Amniotic stem cell (primary cell): Measurements from ENCODE around the gene PER3.

Source experiments
- DNase-seq: peaks from one replicate; lab custom pipeline; 2025; lab: John Stamatoyannopoulos, UW

Gene PER3

DNA sequence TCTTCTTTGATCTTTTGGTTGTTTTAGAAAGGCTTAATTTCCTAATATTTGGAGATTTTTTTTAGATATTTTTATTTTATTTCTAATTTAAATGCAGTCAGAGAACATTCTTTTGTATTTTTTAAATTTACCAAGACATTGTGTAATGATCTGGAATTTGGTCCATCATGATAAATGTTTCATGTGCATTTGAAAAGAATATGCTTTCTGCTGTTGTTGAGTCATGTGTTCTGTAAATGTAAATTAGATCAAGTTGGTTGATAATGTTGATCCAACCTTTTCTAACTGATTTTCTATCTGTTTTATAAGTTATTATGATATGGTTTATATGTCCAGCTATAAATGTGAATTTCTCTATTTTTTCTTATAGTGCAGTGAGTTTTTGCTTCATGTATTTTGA lies 48.9 kb downstream of the PER3 start:
- no peak for DNase-seq

DNA sequence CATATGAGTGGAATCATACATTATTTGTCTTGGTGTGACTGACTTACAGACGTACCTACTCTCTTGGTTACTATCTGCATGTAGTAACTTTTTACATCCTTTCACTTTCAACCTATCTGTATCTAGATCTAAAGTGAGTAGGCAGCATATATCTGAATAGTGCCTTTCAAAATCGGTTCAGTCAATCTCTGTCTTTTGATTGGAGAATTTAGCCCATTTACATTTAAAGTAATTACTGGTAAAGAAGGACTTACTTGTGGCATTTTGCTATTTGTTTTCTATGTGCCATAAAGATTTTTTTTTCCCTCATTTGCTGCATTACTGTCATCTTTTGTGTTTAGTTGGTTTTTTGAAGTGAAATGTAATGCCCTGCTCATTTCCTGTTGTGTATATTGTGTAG lies 54.6 kb downstream of the PER3 start:
- DNase-seq = no peak

DNA sequence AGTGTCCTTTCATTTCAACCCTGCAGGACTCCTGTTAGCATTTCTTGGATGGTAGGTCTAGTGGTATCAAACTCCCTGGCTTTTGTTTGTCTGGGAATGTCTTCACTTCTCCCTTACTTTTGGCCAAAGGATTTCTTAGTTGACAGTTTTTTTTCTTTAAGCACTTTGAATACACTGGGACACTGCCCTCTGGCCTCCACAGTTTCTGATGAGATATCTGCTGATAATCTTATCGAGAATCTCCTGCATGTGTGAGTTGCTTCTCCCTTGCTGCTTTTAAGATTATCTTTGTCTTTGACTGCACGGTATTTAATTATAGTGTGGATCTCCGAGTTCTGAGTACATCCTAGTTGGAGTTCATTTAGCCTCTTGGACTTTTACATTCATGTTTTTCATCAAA lies 55.4 kb downstream of the PER3 start:
- no peak for DNase-seq

DNA sequence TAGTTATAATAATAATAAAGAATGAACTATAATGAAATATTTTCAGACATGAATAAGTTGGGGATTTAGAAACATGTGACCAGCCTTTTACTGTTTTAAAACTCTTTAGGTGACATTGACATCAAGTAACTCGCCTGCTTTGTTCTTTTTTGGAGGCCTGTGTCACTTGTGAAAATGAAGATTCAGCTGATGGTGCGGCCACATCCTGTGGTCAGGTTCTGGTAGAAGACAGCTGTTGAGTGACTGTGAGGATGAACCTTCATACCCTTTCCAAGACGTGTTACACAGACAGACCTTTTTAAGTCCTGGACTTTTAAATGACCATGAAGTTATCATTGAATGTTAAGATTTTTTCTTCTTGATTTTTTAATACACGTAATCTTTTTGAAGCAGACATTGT lies 58.4 kb downstream of the PER3 start:
- DNase-seq = no peak

DNA sequence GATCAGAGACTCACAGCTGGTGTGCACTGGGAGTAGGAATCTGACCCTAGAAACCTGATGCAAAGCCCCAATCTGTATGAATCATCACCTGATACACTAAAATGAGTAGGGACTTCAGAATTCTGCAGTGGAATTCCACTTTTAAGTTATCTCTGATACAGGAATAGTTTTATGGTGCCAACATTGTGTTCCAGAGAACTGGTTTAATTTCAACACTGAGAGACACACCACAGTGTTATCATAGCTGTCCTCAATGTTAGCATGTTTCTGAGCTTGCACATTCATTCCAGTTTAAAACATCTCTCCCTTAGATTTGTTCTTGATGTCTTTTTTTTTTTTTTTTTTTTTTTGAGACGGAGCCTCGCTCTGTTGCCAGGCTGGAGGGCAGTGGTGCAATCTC lies 61.7 kb downstream of the PER3 start:
- DNase-seq = no peak

DNA sequence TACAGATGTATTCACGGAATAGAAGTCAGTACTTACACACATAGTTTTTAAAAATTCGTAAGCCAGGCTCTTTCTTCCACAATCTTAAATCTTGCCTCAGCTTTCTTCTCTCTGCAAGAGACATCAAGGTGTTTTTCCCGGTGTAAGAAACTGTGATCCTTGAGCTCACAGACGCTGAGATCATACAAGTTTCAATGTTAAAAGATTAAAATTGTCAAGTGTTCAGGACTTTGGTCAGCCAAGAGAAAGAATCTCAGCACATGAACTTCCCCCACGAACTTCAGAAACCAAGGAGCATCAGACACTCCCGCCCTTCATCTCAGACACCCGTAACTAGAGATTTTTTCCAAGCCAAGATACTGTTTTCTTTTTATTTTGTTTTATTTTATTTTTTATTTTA lies 62.6 kb downstream of the PER3 start:
- DNase-seq = no peak

DNA sequence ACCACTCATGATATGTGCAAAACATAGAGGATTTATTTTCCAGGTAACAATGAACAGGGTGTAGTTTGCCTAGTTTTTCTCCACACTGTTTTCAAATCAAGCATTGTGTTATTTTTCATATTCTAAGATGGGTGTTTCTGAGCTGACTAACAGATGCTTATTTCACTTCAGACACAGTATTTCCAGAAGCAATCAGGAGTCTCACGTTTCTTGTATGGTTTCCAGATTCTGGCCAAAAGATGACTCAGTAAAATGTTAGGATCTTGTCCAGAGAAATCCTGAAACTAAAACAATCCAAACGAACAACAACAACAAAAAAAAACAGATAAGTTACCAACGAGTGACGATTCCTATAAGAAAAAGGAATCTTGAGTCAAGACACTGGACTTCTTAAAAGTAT lies 63.5 kb downstream of the PER3 start:
- peak; percentile 9 for DNase-seq

DNA sequence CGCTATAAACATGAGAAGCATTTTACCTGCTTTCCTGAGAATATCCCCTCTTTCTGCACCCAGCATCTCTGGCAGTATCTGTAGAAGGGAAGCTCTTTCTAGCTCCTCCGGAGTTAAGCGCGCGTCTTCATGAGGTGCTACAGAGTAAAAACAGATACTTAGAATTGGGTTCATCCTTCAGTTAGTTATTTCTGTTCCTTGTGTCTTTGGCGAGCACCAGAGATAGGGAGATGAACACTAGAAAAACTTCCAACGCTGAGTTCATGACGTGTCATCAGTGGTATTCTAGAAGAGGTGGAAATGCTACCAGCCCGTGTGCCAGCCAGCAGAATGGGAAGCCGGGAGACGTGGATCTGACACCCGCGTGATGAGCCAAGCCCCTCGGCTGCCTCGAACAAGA lies 66.7 kb downstream of the PER3 start:
- DNase-seq = no peak

DNA sequence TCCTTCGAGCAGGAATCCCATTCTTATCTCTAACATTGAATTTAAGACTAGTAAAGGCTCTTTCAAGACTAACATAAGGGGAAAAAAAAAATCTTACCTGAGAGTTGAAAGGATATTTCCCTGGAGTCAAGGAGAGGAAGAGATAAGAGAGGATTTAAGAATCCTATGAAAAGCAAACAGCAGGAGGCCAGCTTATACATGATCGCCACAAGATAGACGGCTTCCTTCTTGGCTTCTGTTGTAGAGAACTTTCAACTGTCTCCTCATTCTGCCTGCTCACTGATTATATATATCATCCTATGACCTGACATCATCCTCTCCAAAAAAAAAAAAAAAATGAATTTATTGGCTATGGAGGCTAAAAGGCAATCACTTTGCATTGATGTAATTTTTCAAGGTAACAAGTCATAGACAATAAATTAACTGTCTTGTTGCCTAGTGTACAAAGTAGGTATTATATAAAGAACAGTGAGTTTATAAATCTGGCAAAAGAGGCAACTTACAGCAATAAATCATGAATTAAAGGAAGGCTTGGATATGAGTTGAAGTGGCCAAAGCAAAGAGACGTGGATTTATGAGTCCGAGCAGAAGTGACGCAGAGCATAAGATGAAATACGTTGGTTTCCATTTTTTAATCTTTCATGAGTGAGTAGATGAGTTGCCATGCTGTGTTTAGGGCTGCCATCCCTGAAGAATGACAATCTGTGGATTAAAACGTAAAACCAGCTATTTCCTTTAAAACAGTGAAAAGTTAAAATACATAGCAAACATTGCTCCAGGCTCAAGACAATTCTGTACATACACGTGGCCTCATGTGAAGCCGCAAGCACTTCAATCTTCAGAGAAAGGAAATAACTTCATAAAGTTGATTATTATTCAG lies 69.0 kb downstream of the PER3 start, which contains the start of gene UTS2:
Gene UTS2, minus strand, starts transcription at position 262 of the 880 bp plus-strand sequence. Its CDS starts 62 bp downstream, at position 200.
- no peak for DNase-seq

DNA sequence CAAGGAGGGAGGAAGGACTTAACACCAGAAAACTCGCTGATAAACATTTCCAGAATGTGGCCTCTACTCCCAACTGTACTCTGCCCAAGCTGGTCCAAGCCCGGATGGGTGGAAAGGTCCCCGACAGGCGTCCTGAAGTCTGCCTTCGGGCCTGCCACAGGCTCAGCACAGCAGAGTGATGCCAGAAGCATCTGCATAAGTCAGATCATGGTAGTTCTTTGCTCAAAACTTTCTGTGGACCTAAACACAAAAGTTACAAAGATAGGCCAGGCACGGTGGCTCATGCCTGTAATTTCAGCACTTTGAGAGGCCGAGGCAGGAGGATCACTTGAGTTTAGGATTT lies 69.6 kb downstream of the PER3 start:
- no peak for DNase-seq

DNA sequence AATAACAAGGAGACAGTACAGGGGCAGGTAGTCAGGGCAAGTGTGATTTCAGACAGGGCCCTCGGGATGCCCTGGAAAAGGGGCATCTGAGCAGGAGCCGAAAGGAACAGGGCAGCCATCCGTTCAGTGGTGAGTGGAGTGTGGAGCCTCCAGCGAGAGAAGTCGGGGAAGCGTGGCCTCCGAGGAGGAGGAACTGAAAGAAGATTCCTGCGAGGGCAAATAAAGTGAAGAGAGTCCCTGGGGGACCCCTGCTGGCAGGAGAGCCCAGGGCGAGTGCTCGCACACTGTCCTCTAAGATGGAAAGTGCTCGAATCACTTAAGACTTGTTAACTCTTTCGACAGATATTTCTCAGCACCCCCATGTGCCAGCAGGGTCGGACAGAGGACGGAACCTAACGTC lies 72.3 kb downstream of the PER3 start:
- no peak for DNase-seq

DNA sequence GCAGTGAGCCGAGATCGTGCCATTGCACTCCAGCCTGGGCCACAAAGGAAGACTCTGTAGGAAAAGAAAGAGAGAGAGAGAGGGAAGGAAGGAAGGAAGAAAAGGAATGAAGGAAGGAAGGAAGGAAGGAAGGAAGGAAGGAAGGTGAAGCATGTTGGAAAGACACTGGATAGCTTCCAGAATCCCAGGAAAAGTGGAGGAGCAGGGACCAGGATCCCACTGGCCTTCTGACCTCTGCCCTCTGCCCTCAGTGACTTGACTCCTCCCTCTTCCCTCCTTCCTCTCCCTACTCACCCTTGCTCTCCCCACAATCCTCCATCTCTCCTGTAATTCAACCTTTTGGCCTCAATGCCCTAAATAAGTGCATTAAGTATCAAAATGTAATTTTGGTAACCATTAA lies 72.9 kb downstream of the PER3 start:
- DNase-seq = no peak

DNA sequence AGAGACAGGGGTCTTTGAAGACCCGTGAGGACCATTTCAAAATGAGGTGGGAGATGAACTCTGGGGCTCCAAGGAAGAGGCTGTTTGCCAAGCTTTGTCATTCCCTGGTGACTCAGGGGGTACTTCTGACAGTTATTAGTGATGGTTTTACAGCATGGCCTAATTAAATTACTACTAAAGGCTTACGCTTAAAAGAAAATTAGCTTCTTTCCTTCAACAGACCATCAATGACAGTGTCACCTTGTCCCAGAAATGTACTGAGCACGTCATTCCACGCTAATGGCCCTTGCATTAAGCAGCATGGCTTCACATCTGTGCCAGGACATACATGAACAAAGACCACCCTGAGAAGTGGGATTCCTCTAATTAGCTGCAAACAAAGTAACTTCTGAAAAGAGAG lies 73.9 kb downstream of the PER3 start:
- no peak for DNase-seq

DNA sequence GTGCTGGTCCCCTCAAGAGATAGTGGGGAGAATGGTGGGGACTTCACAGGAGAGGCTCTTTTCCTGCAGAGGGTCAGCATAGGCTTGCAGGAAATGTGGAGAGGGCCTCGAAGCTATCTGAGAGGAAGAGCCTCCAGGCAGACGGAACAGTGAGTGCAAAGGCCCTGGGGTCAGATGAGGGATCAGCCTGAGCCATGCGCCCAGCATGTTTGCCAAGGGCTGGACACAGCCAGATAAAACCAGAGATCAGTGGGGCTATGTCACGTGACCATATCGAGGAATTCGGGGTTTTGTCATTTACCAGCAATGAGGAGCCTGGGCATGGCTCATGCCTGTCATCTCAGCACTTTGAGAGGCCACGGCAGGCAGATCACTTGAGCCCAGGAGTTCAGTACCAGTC lies 75.3 kb downstream of the PER3 start:
- DNase-seq = no peak

DNA sequence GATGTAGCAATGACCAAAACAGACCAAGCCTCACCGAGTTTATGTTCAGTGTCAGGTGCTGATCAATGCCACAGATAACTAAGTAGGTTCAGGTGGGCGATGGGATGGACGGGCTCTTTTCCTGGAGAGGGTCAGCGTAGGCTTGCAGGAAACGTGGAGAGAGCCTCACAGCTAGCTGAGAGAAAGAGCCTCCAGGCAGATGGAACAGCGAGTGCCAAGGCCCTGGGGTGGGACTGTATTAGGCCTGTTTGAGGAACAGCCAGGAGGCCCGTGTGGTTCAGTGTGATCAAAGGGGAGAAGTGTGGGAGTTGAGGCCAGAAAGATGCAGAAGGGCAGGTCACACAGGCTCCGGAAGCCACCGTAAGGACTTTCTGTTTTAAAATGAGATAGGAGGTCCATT lies 76.0 kb downstream of the PER3 start:
- DNase-seq = no peak

DNA sequence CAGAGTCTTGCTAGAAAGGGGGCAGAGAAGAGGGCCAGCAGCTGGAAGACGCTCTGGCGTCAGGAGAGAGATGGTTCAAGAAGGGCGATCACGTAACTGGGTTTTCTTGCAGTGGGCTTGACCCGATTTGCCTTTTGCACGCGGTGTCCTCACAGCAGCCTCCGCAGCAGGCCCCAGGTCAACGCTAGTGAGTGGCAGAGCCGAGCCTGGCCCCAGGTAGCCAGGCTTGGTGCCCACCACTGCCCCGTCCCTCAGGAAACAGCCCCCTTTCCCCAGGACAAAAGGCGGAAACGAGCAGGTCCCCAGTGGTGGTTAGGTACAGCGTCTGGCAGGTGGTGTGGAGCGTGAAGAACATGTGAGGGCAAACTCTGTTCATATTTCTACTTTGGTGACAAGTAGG lies 77.4 kb downstream of the PER3 start:
- no peak for DNase-seq

DNA sequence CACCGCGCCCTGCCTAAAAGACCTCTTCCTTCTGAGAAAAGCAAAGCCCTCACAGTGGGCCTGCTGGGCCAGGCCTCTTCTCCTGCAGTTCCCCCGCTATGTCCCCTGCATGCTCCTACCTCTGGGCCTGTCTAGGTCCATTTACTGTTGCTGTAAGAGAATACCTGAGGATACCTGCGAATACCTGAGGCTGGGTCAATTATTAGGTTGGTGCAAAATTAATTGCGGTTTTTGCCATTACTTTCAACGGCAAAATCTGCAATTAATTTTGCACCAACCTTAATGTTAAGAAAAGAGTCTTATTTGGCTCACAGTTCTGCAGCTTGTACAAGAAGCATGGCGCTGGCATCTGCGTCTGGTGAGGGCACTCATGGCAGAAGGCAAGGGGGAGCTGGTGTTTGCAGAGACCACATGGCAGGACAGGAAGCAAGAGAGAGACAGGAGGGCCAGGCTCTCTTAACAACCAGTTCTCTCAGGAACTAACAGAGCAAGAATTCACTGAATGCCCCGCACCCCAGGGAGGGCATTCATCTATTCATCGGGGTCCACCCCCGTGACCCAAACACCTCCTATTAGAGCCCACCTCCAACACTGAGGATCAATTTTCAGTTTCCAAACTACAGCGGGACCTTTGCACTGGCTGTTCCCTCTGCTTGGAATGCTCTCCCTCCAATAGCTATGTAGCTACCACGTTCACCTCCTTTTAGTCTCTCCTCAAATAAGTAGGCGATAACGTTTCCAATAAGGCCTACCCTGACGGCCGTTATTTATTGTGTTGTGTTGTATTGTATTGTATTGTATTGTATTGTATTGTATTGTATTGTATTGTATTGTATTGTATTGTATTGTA lies 78.3 kb downstream of the PER3 start:
- DNase-seq = no peak

DNA sequence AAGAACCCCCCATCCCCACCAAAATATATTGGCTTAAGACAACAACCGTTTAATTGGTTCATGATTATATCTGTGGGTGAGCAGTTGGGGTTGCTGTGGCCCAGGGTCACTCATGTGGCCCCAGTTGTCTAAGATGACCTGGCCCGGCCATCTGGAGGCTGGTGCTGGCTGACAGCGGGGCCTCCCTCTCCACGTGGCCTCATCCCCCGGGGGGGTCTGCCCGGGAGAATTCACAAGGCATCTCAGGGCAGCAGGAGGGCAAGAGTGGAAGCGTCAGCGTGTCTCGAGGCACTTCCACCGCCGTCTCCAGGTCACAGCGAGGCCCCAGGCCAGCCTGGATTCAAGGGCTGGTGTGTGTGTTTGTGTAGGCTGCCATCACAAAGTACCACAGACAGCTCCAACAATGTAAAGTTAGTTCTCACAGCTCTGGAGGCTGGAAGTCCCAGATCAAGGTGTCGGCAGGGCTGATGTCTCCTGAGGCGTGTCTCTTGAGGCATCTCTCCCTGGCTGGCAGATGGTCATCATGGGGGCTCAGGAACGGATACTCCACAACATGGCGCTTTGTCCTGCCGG lies 79.8 kb downstream of the PER3 start:
- no peak for DNase-seq

DNA sequence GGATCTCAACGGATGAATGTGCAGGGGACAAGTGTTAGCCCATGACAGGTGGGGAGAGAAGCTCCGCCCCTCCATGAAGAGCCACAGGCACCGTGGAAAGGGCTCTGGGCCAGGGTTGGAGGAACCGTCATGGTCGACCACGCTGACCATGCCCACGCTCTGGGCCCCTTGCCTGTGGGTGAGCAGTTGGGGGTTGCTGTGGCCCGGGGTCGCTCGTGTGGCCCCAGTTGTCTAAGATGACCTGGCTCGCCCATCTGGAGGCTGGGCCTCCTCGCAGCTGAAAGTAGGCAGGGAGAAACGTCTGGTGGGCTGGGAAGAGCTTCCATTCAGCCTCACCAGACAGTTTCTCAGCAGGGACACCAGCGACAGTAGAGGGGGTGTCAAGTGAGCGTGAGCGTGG lies 81.9 kb downstream of the PER3 start:
- no peak for DNase-seq

DNA sequence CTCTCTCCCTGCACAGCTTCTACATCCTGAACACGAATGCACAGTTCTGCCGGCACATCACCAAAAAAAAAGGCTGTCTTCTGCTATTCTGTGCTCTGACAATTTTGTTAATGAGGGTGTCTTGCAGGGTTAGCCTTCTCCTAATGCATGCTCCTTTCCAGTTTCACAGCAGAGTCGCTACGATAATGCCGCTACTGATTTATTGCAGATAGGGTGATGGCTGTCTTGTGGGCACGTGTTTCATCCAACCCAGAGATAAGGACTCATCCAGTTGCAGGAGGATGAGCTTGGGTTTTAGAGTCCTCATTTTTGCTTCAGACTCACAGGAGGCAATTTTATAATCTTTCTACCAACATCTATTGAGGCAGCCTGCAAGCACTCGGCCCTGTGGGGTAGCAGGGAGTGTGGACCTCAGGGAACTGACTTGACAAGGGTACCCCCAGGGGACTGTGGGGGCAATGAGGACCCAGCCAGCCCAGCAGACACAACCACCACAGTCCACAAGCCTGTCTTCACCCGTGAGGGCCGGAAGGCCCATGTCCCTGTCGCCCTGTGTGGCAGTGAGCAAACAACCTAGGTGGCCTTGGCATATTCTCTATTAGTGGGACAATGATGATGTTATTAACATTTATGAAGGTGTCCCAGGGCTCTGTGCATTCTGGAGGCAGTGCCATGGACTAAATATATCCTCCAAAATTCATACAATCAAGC lies 84.1 kb downstream of the PER3 start:
- no peak for DNase-seq

DNA sequence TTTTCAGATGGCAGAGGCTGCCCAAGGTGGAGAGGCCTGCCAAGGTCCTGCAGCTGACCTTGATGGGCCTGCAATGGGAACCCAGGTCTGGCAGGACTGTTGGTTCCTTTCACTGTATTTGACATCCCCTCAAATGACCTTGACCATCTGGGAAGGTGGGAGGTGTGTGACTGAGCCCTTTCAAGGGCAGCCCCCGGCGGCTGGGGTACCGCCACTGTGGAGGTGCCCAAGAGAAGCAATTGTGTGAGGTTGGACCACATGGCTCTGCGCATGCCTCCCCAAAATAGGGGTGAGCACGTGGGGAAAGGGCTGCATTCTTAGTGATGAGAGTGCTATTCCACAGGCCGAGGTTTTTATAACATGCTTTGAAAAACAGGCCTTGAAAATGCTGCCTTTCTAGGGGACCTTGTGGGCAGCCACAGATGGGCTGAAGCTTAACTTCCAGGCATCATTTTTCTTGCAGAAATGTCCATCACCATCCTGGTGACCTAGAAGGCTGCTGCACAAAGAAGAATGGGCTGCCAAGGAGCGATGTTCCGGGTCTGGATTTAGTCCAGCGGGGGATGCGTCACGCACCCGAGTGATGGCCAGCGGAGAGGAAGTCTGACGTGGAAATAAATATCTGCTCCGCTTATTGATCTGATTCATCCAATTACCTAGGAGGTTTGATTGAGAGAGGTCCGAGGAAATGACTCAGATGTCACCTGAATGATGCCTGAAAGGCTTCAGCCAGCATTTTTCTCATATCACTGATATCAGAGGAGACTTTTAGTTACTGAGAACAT lies 85.2 kb downstream of the PER3 start:
- no peak for DNase-seq

DNA sequence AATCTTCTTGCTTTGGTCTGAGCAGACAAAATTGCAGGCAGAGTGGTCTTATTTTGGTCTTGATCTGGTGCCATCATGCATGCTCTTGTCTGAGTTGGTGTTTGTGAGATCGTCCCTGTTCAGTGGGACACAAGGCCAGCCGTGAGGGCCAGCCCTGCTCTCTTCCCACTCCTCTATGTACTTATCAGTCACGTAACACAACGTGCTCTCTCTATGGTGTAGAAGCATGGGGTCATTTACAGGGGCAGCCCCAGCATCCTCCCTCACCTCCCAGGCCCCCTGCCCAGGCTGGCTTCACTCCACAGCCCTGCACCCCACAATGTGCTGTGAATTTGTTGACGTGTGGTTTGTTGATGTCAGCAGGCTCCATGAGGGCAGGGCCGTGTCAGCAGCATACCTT lies 87.0 kb downstream of the PER3 start:
- no peak for DNase-seq
